SK-N-DZ (cell line): ENCODE data around the gene MOXD1.

Experiments
- DNase-seq: peaks from one replicate; pipeline ENCODE4 v3.0.0-alpha.2; 2015; ENCODE audit warnings: low spot score

Gene MOXD1

GRCh38 chr6:132399376-132400074 is 1.8 kb downstream of the MOXD1 start:
- no peak for DNase-seq

GRCh38 chr6:132395015-132395597 is 6.2 kb downstream of the MOXD1 start:
- DNase-seq = no peak

DNA sequence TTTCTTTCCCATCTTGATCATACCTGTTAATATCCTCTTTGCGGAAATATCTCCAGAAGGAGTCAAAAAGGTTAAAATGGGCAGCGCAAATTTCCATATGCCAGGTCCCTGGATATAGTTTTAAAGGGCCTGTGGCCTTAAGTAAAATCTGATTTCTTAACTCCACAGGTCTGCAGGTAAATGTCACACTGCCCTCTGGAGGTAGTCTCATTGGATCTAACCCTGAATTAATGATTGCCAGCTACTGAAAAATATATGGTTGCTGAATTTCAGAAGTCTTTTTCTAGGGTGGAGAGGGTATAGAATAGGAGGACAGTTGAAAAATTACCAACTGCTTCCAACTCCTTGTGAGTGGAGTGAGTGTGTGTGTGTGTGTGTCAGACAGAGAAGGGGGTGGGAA is 8.5 kb downstream of the MOXD1 start:
- DNase-seq = peak; percentile 43

DNA sequence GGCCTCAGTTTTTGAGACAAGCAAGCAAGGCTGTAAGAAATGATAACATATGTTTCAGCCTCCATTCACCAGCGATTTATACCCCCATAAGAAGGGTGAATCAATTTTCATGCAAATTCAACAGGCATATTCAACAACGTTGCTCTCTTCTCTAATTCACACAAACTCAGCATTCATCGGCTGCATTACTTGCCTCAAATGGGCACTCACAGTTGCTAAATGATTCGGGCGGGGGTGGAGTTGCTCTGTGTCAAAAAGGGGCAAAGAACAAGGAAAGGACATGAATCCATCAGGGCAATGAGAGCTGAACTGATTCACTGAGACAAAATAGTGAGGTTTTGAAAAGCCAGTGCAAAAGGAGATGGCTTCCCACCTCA is 9.0 kb downstream of the MOXD1 start:
- DNase-seq = no peak

- DNase-seq = no peak
Measured at GRCh38 chr6:132391391-132392269, 9.6 kb downstream of the MOXD1 start.

DNA sequence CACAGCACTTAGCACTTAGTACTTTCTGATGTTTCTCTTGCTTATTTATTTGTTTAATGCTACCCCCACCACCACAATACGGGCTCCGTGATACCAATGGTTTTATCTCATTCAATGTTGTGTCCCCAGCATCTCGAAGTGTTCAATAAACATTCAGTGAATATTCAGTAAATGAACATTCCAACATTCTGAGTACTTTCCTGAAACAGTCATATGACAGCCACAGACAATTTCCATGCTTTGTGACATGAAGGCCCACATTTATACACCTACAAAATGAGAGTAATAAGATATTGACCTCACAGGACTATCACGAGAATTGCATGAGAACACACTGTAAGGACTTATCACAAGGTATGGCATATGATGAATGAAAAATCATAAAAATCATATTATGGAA is 10.8 kb downstream of the MOXD1 start:
- DNase-seq = no peak

DNA sequence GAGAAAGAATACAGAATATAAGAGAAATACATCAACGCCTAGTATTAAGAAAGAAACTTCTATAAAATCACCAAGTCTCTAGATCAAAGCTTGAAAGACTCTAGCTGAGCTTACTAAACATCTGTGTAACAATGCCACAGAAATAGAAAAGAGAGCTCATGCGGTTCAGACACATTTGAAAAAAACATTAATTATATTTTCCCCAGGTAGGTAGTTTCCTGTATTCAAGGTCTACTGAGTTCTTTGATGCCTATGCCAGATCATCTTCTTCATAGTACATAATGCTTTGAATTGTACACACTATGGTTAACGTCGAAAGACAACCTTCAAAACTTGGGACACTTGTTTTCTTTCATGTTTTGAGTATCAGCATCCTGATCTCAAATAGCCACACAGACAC is 11.3 kb downstream of the MOXD1 start:
- no peak for DNase-seq

GRCh38 chr6:132388291-132388690 is 13.0 kb downstream of the MOXD1 start:
- DNase-seq = no peak

- DNase-seq = no peak
Measured at GRCh38 chr6:132382630-132383175, 18.6 kb downstream of the MOXD1 start.

DNA sequence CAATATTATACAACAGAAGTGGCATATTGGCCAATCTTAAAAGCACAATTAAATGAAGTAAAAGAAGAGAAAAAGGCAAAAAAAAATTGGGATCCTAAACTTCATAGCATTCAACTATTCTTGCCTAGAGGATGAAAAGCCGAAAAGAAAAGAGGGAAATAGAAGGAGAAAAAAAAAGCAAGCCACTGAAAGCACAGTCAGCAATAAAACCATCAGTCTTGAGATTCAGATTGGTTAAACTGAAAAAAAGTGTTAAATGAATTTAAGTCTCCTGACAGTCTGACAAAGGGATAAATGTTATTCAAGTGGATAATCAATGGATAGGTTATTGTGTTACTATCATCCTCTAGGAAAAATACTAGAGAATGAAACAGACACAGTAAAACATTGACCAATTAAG is 19.9 kb downstream of the MOXD1 start:
- DNase-seq = no peak

- DNase-seq = no peak
Measured at GRCh38 chr6:132380358-132381029, 20.8 kb downstream of the MOXD1 start.

DNA sequence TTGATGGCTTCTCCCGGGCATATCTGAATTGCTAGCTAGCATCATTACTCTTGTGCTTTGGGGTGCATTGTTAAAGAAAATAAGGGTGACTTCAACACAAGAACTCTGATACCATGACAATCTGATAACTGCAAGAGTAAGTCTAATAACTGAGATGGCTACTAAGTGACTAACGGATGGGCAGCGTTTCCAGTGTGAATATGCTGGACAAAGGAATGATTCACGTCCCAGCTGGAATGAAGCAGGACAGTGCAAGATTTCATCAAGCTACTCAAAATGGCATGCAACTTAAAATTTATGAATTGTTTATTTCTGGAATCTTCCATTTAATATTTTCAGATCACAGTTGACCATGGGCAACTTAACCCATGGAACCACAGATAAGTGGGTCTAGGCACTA is 31.7 kb downstream of the MOXD1 start:
- no peak for DNase-seq

GRCh38 chr6:132368916-132369481 is 32.3 kb downstream of the MOXD1 start:
- DNase-seq = no peak

- DNase-seq = peak; percentile 99
Measured at GRCh38 chr6:132365281-132365907, 35.9 kb downstream of the MOXD1 start.

DNA sequence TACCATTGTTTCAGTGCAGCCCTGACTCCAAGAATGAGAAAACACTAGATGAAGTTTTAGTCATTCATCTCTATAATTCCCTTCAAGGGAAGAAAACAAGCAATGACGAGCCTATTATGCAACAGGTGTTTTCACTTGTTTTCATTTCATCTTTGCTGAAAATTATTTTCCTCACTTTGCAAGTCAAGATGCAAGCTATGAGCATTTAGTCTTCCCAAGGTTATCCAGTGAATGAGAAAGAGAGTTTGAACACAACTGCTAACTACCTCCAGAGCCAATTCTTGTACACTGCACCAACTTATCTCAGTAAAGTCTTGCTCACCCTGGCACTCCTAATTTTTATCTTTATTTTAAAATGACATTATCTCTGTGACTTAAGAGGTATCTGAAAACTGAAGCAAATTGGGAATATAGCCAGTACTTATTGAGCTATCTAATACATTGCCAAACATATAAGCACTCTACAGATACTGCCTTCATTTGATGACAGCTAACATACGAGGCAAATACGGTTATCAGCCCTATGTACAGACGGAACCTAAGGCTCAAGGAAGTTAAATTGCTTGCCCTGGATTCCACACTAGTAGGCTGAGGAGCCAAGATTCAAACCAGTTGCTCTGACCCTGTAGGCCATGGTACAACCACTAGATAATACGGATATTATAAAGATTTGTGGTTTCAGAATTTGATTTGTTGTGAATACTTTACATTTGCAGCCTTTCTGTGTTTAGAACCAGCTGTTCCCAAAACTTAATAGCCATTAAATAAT is 36.8 kb downstream of the MOXD1 start:
- DNase-seq = peak; percentile 52

GRCh38 chr6:132362442-132363185 is 38.7 kb downstream of the MOXD1 start:
- peak; percentile 49 for DNase-seq

DNA sequence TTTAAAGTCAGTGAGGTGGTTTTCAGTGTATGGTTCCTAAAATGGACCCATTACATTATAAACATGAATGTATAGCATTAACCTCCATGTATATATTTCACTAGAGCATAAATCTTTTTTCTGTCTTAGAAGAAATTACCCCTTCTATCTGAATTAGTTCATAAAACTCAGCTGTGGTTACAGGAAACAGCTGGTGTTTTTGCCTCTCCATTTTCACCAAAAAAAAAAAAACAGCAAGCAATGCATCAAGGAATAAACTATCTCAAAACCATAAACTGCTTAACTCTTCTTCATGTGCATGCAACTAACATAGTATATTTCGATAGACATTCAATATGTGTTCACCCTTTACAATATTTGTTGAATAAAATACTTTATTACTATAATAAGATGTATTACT is 40.2 kb downstream of the MOXD1 start:
- DNase-seq = no peak

- DNase-seq = no peak
Measured at GRCh38 chr6:132359886-132360285, 41.4 kb downstream of the MOXD1 start.

GRCh38 chr6:132357120-132357519 is 44.2 kb downstream of the MOXD1 start:
- no peak for DNase-seq
